HG03354 (cell line): Measurements from ENCODE around the gene AHCYL1.
"Not testable (repeated sequence)": the region's sequence is repeated elsewhere in the genome, so short reads cannot be mapped to it uniquely, and the experiment has no call there.

Experiments used
- ATAC-seq: cut with Tn5 transposase; IDR thresholded peaks from one replicate; pipeline ENCODE4 v1.9.1; 2021; ENCODE audit warnings: mild to moderate bottlenecking; ENCODE audit not compliant: unreplicated experiment, poor library complexity, severe bottlenecking

Gene AHCYL1

GRCh38 chr1:109994654-109995053, 10.1 kb downstream of the AHCYL1 start:
- ATAC-seq: no peak

- no peak for ATAC-seq
Measured at GRCh38 chr1:109995536-109995935, 11.0 kb downstream of the AHCYL1 start.

DNA sequence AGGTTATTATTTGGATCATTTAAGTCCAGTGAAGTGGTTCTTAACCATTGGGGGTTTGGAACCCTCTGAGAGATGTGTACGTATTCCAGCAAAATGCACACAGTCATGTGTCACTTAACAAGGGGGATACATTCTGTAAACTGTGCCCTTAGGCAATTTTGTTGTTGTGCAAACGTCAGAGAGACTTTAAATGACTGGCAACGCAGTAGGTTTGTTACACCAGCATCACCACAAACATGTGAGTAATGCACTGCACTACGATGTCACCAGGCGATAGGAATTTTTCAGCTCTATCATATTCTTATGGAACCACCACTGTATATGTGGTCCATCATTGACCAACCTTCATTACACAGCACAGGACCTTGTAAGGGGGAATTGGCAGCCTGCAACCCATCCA, 11.9 kb downstream of the AHCYL1 start:
- ATAC-seq: no peak

DNA sequence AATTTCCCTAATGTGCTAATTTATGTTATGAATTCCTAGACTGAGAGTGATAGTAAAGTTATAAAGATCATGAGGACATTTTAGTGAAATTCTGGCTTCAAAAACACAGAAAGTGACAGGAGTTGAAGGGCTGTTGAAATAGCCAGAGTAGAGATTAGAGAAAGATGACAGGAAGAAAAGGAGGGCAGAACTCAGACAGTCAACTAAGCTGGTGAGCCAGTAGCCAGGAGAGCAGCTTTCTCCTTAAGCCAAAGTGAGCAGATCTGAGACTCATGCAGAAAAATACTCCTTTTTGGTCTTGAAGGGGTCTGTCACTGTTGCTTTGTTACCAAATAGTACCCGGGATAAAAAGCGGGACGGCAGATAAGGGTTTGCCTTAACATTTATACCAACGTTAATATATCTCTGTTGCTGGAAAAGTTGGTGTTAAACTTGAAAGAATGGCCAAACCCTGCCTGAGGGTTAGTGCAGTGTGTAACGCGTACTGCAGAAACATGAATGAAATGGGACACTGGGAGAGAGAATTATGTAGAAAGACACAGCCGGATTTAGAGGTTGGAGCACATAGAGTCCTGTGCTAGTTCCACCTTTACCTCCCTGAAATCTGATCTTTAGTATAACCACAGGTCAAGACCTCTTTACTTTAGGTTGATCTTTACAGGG, 12.8 kb downstream of the AHCYL1 start:
- no peak for ATAC-seq

DNA sequence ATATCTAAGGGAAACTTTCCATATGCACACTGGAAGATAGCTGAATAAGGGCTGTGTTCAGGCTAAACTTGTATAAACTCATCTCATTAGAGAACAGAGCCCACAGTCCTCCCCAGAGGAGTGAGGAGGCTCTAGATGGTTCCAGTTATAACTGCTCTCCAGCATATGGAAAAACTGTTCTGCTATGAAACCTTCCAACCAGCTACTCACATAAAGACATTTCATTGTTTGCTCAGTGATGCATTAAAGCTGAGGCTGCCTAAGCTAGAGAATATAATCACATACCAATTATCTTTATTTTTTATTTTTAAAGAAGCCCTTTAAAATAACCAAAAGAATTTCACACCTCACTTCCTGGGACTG, 13.3 kb downstream of the AHCYL1 start:
- ATAC-seq: no peak

- no peak for ATAC-seq
Measured at GRCh38 chr1:110002695-110003094, 18.1 kb downstream of the AHCYL1 start.

- ATAC-seq: peak; percentile 77
Measured at GRCh38 chr1:110003747-110004428, 19.3 kb downstream of the AHCYL1 start.

GRCh38 chr1:110004583-110004982, 20.0 kb downstream of the AHCYL1 start:
- no peak for ATAC-seq

DNA sequence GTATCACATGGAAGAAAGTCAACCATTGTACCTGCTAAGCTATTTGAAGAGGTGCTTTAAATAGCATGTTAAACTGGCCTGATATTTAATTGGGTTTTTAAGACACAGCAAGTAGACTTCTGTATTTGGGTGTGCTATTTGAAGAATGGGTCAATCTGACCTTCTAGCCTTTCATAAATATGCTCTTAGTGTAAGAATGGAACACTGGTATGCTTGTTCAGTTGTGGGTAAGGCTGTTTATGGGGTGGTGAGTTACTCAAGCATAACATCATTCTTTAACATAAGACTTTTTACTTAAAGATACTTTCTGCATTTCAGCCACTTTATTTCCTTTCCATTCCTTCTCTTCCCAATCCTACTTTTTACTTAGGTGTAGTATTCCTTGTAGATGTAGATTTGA, 21.4 kb downstream of the AHCYL1 start:
- ATAC-seq: no peak

DNA sequence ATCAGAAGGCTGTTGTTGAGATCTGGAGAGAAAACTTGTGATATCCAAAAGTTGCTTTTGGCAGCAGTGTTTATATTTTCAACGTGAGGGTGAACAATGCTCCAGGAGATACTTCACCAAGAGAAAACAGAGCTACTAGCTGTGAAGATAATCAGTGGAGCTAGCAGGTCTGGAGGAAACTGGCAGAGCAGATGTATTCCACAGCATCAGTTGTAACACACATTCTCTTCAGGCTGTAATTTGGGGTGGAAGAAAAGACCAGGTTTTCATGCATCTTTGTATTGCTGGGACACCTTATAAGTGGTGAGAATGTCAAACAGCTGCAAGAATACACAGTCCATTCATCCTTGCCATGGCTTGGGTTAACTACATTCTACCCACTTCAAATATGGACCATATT, 22.0 kb downstream of the AHCYL1 start:
- no peak for ATAC-seq

- ATAC-seq: no peak
Measured at GRCh38 chr1:110007046-110007830, 22.7 kb downstream of the AHCYL1 start.

- no peak for ATAC-seq
Measured at GRCh38 chr1:110008971-110009565, 24.5 kb downstream of the AHCYL1 start.

DNA sequence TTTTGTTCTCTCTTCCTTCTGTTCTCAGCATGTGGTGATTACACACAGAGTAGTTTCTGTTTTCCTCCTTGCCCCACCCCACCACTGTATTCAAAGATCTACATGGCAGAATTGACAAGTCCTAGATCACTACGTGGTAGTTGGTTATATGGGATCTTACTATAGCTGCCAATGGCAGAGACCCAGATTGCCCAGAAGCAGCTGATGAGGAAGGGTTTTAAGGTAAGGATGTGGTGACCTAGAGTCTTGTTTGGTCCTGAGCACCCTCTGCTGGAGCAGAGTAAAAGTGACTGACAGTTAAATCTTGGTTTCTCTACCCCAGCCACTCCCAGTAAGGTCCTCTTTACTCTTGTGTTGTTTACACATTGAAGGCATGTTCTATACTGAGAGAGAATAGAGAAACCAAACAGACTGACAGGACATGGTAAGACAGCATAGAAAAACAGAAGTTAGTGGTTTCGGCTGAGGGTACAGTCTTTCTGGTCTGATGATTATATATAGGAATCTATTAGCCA, 27.0 kb downstream of the AHCYL1 start:
- ATAC-seq: peak; percentile 96

DNA sequence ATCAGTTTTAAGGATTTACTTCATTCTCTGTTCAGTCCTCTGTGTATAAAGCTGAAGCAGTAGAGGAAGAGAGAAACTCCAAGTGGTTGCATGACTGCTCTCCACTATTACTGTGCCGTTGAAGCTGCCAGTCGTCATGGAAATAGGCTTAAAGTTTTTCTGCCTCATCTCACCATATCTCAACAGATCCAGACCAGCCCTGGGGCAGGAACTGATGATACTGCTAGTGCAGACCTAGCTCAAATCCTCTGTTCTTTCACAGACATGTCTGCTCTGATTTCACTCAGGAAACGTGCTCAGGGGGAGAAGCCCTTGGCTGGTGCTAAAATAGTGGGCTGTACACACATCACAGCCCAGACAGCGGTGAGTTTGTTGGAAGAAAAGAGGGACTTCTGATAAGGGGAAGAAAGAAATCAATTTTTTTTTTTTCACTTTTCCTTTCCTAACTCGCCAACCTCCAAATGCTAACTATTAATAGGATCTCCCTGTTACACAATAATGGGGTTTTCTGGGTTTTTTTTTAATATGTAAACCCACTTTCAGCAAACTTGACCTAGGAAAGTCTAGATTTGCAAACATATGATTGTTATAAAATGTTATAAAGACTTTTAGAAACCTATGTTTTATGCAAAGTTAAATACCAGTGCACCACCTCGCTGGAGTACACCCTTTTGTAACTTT, 27.7 kb downstream of the AHCYL1 start:
- ATAC-seq: peak; percentile 82

DNA sequence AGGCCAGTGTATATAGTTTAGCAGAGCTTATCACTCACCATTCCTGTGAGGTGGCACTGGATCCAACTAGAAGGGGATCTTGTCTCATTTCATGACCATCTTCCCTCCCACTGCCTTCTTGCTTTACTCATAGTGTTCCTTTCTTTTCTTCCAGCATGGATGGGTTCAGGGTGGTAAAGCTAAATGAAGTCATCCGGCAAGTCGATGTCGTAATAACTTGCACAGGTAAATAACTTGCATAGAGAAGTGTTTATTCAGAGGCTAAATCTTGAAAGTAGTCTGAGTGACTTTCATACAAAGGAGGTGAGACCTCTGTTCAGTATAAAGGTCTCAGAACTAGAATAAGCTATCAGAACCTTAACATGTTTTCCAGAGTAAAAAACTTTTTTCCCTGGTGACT, 33.2 kb downstream of the AHCYL1 start:
- no peak for ATAC-seq

DNA sequence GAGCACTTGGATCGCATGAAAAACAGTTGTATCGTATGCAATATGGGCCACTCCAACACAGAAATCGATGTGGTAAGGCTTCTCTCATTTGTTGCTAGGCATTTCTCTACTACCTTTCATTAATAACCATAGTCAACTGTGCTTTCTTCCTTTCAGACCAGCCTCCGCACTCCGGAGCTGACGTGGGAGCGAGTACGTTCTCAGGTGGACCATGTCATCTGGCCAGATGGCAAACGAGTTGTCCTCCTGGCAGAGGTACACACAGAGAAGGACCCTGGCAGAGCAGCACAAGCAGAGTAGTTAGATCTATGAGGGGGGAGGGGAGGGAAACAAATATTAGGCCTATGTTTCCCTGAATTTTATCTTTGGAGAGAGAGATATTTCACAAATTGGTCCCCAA, 33.8 kb downstream of the AHCYL1 start:
- ATAC-seq: no peak

DNA sequence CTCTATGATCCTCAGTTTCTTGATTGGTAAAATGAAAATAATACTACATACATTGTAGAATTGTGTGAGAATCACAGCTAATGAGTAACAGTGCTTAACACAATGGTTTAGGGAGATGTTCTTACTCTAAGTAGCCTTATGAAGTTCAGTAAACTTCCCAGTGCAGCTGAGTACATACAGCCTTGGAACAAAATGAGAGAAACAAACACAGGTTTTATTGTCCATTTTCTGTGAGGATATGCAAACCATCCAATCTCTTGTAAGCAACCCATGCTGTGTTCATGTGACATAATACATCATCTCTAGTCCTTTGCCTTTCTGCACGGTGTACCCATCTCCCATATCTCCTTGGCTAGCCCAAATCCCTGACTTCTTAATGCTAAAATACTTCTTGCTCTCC, 35.2 kb downstream of the AHCYL1 start:
- ATAC-seq: no peak

DNA sequence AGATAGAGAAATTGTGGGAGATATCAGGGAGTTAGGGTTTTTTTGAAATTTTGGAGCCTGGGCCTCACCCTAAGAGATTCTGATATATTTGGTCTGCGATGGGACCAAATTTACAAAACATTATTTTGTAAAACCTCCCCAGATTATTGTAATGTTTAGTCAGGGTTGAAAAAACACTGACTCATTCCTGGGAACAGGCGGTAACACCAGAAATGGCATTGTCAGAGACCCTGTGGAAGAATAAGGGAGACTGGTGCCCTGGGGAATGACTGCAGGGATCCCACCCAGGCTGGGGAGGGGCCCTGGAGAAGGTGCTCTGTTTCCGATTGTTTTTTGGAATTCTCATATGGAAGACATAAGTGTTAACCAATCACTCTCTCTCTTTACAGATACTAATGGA, 36.7 kb downstream of the AHCYL1 start:
- no peak for ATAC-seq

GRCh38 chr1:110024613-110025012, 40.0 kb downstream of the AHCYL1 start:
- no peak for ATAC-seq

GRCh38 chr1:110030687-110031086, 46.1 kb downstream of the AHCYL1 start:
- not testable (repeated sequence) for ATAC-seq
